GM18511 (cell line): ENCODE measurements around the gene BLNK.

Experiments
- ATAC-seq: cut with Tn5 transposase; IDR thresholded peaks from one replicate; pipeline ENCODE4 v1.9.1; 2021; ENCODE audit warnings: mild to moderate bottlenecking, moderate library complexity; ENCODE audit not compliant: unreplicated experiment

Gene BLNK

DNA sequence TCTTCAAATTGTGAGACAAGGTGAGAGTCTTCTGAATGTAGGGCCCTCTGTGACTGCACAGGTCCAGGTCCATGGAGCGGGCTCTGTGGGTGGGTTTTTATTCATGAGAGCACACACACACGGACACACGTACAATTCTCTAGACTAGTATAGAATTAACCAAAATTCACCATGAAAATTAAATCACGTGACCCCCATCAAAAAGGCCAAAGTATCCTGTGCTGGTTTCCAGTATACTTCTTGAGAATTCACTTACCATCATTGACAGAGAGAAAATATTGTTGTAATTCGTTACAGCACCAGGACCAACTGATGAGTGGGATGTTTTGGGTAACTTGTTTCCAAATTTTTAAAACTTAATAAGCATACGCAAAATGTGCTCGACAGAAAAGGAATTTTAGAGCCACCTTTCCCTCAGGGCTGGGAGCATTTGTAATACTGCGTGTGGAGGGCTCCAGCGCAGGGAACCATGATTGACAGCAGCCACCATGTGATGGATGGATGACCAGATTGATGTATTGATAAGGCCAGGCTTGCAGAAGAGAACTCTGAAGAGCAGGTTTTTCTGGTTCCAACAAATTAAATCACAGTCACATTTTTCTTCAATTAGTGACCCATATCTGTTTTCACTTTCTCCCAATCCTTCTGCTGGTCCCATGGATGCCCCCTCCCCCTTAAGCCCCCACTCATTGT lies 18.0 kb upstream of the BLNK start:
- no peak for ATAC-seq

DNA sequence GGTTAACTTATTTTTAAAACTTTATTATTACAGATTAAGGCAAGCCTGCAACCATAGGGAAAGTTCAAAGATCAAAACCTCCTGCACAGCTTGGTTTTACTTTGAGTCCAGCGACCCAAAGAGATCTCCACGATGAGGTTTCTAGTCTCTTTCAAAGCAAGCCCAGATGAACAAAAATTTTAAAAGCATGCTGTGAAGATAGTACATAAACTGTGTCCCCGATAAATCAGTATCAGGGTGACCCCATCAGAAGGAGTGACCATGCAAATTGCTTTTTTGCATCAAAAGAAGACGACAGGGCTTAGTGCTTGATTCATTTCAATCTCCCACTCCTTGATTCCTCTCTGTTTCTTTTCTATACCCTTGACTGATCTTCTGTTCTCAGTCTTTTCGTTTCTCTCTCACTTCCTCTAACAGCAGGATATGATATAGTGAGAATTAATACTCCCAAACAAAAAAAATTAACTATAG lies 16.8 kb upstream of the BLNK start:
- peak; percentile 60 for ATAC-seq

- ATAC-seq, result peak; percentile 66
Measured at GRCh38 chr10:96287392-96288105, 16.2 kb upstream of the BLNK start.

DNA sequence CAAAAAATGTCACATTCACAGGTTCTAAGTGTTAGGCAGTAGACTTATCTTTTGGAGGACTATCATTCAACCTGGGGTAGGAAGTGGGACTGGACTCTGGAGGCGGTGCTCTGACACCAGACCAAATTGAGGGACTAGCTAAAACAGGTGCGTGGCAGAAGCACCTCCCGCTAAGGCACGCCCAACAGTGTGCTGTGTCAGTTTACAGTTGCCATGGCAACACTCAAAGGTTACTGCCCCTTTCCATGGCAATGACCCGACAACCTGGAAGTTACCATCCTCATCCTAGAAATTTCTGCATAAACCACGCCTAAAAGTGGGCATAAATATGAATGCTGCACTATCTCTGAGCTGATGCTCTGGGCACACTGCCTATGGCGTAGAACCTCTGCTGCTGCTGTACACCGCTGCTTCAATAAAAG lies 14.0 kb upstream of the BLNK start:
- ATAC-seq, result no peak

GRCh38 chr10:96283756-96284155 lies 12.4 kb upstream of the BLNK start:
- no peak for ATAC-seq

- no peak for ATAC-seq
Measured at GRCh38 chr10:96283351-96283750, 12.0 kb upstream of the BLNK start.

GRCh38 chr10:96281444-96282029 lies 10.2 kb upstream of the BLNK start:
- ATAC-seq, result no peak

DNA sequence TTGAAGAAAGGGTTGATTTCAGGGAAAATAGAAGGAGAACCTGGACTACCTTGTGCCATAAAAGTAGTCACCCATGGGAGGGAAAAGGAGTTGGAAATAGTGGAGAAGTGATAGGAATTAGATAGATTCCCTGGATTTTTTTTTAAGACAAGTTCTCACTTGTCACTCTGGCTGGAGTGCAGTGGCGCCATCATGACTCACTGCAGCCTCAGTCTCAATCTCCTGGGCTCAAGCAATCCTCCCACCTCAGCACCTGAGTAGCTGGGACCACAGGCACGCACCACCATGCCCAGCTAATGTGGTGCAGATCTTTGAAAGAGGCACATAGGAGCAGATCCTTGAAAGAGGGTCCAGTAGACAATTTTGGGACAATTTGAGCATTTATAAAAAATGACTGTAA lies 9.5 kb upstream of the BLNK start:
- no peak for ATAC-seq

GRCh38 chr10:96279191-96279641 lies 7.8 kb upstream of the BLNK start:
- no peak for ATAC-seq

- no peak for ATAC-seq
Measured at GRCh38 chr10:96276831-96277230, 5.5 kb upstream of the BLNK start.

DNA sequence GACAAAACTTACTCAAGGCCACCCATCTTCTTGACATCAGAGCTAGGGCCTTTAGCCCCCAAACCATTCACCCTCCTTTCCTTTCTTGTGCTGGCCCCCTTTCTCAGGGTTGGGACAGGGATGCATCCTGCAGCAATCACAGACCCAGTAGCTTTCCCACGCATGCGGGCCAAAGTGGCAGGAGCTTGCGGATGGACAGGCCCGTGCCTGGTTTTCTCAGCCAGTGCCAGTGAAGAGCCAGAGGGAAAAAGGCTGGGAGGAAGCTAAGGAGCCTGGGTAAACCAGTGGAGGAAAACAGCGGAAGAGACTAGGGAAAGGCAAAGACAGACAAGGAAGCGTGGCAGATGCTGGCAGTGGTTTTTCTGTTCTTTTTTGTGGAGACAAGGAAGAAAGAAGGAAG lies 5.1 kb upstream of the BLNK start:
- ATAC-seq, result no peak

DNA sequence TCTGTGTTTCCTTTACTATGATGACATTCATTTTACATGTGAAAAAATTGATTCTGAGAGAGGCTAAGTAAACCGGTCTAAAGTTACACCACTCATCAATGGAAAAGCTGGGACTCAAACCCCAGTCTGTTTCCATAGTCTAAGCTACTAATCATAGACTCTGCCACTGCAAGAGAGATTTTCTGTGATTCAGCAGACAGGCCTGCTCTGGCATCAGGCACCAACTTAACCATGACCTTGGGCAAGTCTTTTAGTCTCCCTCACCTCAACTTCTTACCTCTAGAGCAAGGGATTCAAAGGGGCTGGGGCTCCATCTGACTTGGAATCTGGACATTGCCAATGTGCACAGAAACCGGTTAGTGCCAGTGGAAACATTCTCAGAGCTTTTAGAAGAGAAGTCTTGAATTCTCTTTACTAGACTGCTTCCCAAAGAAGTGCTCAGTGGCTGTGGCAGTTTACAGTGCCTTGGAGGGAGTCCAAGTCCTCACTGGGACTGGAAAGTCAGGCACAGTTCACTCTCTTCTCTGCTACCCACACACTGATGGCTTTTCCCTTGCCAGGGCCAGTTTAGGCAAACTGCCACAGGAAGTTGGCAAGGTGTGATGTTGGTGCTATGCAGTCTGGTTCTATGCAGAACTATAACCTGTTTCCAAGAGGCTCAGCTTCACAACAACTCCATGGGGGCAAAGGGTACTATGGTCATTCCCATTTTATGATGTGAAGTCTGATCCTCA lies 4.5 kb upstream of the BLNK start:
- ATAC-seq, result no peak

DNA sequence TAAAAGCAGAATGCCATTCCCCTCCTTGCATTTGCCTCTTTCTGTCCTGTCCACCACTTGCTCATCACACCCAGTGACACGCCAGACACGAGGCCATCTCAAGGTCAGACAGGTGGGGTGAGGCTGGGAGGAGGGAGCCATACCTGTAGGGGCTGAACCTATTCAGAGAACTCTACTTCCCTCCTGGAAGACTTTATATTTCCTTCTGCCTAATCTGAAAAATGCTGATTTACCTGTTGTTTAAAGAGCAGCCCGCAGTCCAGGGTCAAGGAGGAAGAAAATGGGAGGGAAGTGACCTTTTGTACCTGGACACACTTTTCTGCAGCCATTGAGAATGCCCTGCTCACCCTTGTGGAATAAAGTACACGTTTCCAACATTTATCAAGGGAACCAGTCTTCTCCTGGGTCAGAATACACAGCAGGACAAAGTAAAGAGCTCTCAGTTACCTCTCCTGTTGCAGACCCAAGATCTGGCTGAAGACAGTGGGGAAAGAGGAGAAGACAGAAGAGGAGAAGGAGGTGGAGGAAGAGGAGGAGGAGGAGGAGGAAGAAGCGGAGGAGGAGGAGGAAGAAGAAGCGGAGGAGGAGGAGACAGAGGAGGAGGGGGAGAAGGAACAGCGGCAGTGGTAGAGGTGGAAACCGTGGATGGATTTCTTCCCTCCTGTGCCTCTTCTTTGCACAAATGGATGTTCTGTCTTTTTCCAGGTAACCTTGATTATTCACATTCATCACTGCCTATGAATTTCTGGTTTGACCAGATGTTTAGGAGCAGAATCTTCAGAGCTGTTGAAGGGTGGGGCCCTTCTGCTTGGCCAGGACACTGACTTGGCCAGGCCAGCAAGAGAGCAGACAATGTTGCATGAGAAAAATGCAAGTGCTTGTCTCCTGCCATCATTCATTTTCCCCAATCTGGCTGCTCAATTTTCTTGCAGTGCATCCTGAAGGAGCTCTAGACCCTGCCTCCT lies 1.2 kb upstream of the BLNK start:
- ATAC-seq, result no peak

DNA sequence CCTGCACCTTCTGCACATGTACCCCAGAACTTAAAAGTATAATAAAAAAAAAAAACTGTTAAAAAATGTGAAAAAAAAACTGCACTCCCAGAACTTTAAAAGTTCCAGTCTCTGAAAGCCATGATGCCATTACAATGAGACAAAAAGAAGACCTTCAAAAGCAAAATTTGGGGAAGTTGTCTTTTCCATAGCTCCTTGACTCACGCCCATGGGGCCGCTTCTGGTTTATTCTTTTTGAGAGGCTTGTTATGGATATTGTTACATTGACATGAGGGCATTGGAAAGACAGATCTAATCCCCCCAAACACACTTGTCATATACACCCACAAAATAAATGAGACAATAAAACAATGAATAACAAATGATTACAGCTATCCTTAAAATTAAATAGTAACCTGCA lies 798 bp downstream of the BLNK start:
- ATAC-seq, result no peak

DNA sequence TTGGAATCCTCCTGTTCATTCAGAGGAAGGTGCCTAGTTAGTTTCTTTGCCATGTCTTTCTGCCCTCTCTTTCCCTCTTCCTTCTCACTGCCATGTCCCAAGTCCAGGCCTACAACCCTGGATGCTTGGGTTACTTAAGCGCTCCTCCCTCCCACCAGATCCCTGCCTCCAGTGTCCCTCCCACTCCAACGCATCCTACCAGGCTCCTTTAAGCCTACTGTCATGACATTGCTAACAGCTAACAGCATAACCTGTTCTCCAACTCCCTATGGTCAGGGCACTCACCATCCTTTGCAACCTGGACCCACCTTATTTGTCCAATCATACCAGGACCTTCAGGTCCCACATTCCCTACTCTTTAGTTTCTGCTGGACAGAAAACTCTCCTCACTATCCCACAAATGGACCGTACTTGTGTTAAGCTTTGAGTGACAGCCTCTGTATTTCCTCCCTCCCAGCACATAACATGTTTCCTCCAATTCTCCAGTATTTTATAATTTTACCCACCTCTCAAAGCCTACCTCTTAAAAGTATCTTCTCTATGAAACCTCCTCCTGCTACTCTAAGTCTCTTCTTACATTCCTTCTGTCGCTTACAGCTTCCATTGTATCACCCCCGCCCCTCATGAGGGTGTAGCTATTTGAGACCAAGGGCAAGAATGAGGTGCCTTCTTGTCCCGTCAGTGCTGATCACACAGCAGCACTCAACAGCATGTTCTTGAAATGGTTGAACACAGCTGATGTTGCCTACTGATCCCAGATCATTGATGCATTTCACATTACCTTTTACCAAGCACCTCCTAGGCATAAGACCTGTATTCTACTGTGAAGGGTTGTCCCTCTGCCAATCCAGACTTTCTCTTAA lies 1.7 kb downstream of the BLNK start:
- ATAC-seq, result no peak

- no peak for ATAC-seq
Measured at GRCh38 chr10:96268341-96268909, 2.9 kb downstream of the BLNK start.

GRCh38 chr10:96267234-96267705 lies 4.1 kb downstream of the BLNK start:
- no peak for ATAC-seq

DNA sequence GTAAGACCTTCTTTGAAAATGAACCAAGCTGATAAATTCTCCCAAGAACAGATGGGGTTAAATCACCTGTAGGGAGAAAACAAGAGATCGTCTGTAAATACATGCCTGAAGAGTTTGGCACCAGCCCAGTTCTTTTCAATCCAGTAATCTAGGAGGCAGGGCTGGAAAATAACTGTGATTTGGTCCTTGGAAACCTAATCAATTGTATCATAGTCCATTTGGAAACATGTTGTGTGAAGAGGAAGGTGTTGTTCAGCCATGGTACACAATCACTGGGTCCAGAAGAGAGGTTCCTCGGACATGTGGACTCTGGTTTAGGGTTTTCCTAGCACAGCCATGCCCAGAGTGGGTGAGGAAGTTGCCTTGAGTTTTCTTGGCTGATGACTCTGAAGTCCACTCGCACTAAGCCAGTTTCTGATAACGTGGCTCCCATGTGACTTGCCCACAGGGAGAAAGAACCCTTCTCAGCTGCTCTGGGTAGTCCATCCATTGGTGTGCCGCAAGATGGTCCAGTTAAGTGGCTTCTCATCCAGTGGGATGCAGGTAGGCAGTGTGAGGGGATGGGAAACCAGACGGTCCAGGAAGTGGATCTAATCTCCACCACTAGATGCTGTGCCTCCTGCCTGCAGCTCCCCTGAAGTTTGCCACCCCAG lies 5.1 kb downstream of the BLNK start:
- ATAC-seq, result no peak
